HepG2 (cell line): Measurements from ENCODE around the gene PTMA. TPM values are rescaled to one million over a fixed set of nuclear protein-coding genes. Genes with fewer than 3 reads are reported as not detected.

Experiments
- ARID2 ChIP-seq: sonication (generic); formaldehyde crosslinking; IDR thresholded peaks from 2 replicates; pipeline ENCODE4 v1.8.1; 2022; ENCODE audit warnings: mild to moderate bottlenecking, missing genetic modification reagents, borderline replicate concordance
- CENPX ChIP-seq: sonication (generic); formaldehyde crosslinking; IDR thresholded peaks from 2 replicates; pipeline ENCODE4 v1.9.0; 2021; ENCODE audit warnings: mild to moderate bottlenecking, missing genetic modification reagents, moderate library complexity
- HMGXB3 ChIP-seq: sonication (generic); formaldehyde crosslinking; IDR thresholded peaks from 2 replicates; pipeline ENCODE4 v1.4.0; 2020; ENCODE audit warnings: missing genetic modification reagents, borderline replicate concordance
- HMGXB4 ChIP-seq, 2 experiments: sonication (generic) in 1 of 2; formaldehyde crosslinking in 1 of 2; IDR thresholded peaks; 2 replicates each; pipeline versions ENCODE4 v1.4.0 to v1.6.1; 2018 to 2020; ENCODE audit warnings: missing genetic modification reagents in 2 of 2, borderline replicate concordance in 1 of 2, low read depth in 1 of 2, mild to moderate bottlenecking in 1 of 2, missing biosample characterization in 1 of 2
- JUND ChIP-seq: sonication (generic); formaldehyde crosslinking; IDR thresholded peaks from 2 replicates; pipeline ENCODE4 v1.8.0; 2022; ENCODE audit warnings: mild to moderate bottlenecking, missing genetic modification reagents
- KDM3A ChIP-seq: IDR thresholded peaks from 2 replicates; pipeline ENCODE4 v1.6.1; 2018; ENCODE audit warnings: low read depth, missing compliant biosample characterization
- MLLT10 ChIP-seq: sonication (generic); formaldehyde crosslinking; IDR thresholded peaks from 2 replicates; pipeline ENCODE4 v1.4.0; 2020; ENCODE audit warnings: missing genetic modification reagents
- SNAI1 ChIP-seq: sonication (generic); formaldehyde crosslinking; IDR thresholded peaks from 2 replicates; pipeline ENCODE4 v1.5.0; 2020; ENCODE audit warnings: mild to moderate bottlenecking, missing genetic modification reagents, borderline replicate concordance
- SNAPC4 ChIP-seq: sonication (generic); formaldehyde crosslinking; IDR thresholded peaks from 2 replicates; pipeline ENCODE4 v1.4.0; 2020; ENCODE audit warnings: mild to moderate bottlenecking, missing genetic modification reagents
- ZNF138 ChIP-seq: sonication (generic); formaldehyde crosslinking; IDR thresholded peaks from 2 replicates; pipeline ENCODE4 v1.5.0; 2020; ENCODE audit warnings: mild to moderate bottlenecking, low read depth, missing genetic modification reagents
- ZNF589 ChIP-seq: sonication (generic); formaldehyde crosslinking; conservative IDR thresholded peaks from 2 replicates; pipeline ENCODE4 v1.8.0; 2022; ENCODE audit warnings: mild to moderate bottlenecking, moderate library complexity, missing genetic modification reagents
- ZNF597 ChIP-seq: sonication (generic); formaldehyde crosslinking; IDR thresholded peaks from 2 replicates; pipeline ENCODE4 v1.5.0; 2020; ENCODE audit warnings: missing genetic modification reagents
- ZNF770 ChIP-seq: sonication (generic); formaldehyde crosslinking; IDR thresholded peaks from 2 replicates; pipeline ENCODE4 v1.5.0; 2020; ENCODE audit warnings: mild to moderate bottlenecking, missing genetic modification reagents
- polyA plus RNA-seq, 8 experiments: library from polyadenylated mRNA; depleted of rRNA in 3 of 8; stranded (reverse) in 7 of 8; unstranded in 1 of 8; fragments of >200 nt; fragmentation: Illumina TruSeq in 4 of 8; extraction: Trizol in 4 of 8; gene quantifications; 2 replicates each; pipeline versions ENCODE4 v1.2.1 to v1.2.3, GENCODE V29; 2011 to 2016; ENCODE audit warnings: low read depth in 4 of 8, missing spikeins in 1 of 8, mixed read lengths in 1 of 8; ENCODE audit not compliant: insufficient read depth in 1 of 8
- total RNA-seq, 5 experiments: library from RNA; depleted of rRNA; stranded (reverse); fragments of >200 nt; fragmentation: Illumina TruSeq; extraction: Trizol; gene quantifications; 2 replicates each; pipeline ENCODE4 v1.2.3, GENCODE V29; 2016; ENCODE audit warnings: low read depth in 1 of 5

The PTMA gene
- total and polyA plus RNA-seq, 2 of the 13 experiments (the other 11 are each of a cell fraction or from before 2014, with no cell fraction given) = 190 to 1,086 TPM

- TF ChIP-seq SNAPC4 = 0 out of 2 replicates have a peak, but pooled peaks have one; percentile 22
- no peak for TF ChIP-seq SNAI1 (CRISPR knock-in tag)
- no peak for TF ChIP-seq HMGXB3 (CRISPR knock-in tag)
- peak; percentile 89 for TF ChIP-seq ARID2 (CRISPR knock-in tag)
- TF ChIP-seq ZNF597 (CRISPR knock-in tag) = no peak
- TF ChIP-seq ZNF770 (CRISPR knock-in tag) = no peak; the same call in none of the 2 replicates
- TF ChIP-seq CENPX = no peak
- TF ChIP-seq HMGXB4 (CRISPR knock-in tag; IDR thresholded peaks at IDR 0.05; ENCODE audit: borderline replicate concordance in 1 of 2, low read depth in 1 of 2) = peak; percentile 93 to 95
- peak; percentile 91 for TF ChIP-seq KDM3A
- no peak for TF ChIP-seq JUND (CRISPR knock-in tag)
- no peak for TF ChIP-seq ZNF138 (CRISPR knock-in tag)
- TF ChIP-seq ZNF589 (CRISPR knock-in tag) = no peak; the same call in 1 of the 2 replicates
- TF ChIP-seq MLLT10 = no peak
Observed at GRCh38 chr2:231687133-231687852, 21.0 kb upstream of the PTMA start (continued).
